ENCODE measurements around the gene HCFC1R1. TPM values are rescaled to one million over a fixed set of nuclear protein-coding genes. Genes with fewer than 3 reads are reported as not detected.

The HCFC1R1 gene
- polyA plus RNA-seq, 1 experiment = 33.7 TPM

DNA sequence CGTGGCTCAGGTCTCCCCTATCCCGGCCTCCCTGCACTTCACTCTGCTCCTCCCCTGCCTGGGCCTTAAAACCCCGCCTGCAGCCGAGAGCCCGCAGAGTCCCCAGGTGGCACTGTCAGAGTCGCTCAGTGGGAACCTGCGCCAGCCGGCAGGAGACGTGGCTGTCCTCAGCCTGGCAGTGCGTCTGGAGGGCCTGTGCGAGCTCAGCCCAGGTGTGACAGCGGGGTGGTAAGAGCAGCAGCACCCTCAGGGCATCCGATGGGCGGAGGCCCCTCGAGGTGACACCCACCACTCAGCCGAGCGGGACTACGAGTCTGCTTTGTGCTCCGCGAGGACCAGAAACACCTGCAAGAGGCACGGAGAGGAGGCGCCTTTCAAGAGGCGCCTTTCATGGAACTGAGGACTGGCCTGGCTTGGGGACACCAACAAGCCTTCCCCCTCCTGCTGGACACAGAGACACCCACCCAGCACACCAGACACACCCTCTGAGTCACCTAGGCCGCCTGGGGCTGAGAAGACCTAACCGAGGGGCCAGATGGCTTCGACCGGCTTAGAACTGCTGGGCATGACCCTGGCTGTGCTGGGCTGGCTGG is 10.8 kb downstream of the HCFC1R1 start, which contains the start of gene CLDN9:
Gene CLDN9, plus strand, starts transcription at position 96 of the 593 bp plus-strand sequence. Its CDS starts 440 bp downstream, at position 536.
- DNase-seq (ENCODE audit: low read depth) = no peak
- TF ChIP-seq, protein P1, sequence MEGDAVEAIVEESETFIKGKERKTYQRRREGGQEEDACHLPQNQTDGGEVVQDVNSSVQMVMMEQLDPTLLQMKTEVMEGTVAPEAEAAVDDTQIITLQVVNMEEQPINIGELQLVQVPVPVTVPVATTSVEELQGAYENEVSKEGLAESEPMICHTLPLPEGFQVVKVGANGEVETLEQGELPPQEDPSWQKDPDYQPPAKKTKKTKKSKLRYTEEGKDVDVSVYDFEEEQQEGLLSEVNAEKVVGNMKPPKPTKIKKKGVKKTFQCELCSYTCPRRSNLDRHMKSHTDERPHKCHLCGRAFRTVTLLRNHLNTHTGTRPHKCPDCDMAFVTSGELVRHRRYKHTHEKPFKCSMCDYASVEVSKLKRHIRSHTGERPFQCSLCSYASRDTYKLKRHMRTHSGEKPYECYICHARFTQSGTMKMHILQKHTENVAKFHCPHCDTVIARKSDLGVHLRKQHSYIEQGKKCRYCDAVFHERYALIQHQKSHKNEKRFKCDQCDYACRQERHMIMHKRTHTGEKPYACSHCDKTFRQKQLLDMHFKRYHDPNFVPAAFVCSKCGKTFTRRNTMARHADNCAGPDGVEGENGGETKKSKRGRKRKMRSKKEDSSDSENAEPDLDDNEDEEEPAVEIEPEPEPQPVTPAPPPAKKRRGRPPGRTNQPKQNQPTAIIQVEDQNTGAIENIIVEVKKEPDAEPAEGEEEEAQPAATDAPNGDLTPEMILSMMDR (IDR thresholded peaks at IDR 0.05; ENCODE audit: insufficient read depth, low read depth, low read length) = no peak
- POLR2A ChIA-PET = no interaction called here
- CTCF ChIA-PET = interaction anchor here (1.3 to 1.9 kb wide), 2 partner anchors 11 to 15 kb away, joined by 3 to 6 read pairs; partner anchors contain the start of genes HCFC1R1 and THOC6
- Histone ChIP-seq H3K4me3 (ENCODE audit: low read depth, low read length) (no peak within 1 kb of the TSS), H3K27me3 (ENCODE audit: control insufficient read depth, insufficient read depth, low read length) (peaks cover 5% of the 10 kb centered on the region), H3K36me3 (ENCODE audit: control insufficient read depth, insufficient read depth, low read length) (no peaks in the 10 kb centered on the region)

DNA sequence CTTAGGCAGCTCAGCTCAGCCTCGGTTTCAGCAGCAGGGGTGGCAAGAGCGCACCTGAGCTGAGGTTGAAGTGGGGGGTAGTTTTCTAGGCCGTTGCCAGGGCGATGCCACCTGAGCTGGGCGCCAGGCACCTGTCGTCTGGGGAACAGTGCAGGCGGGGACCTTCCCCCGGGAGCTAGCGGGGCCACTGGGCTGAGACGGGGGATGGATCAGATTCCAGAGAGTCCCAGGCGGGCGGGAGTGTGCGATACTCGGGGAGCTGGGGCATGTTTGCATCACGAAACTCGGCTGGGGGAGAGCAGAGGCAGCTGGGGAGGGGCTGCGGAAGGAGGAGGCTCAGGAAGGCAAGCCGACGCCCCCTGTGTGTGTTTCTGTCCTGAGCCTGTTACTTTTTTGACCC is 11.5 kb downstream of the HCFC1R1 start:
- ChIA-PET CTCF (interaction anchor here (0.7 to 3.2 kb wide), 5 partner anchors 9 to 19 kb away, joined by 3 to 15 read pairs (median 6); partner anchors contain the start of genes HCFC1R1, THOC6 and TNFRSF12A), POLR2A (no interaction called here)
- no peaks in the 10 kb centered on the region for H3K36me3 ChIP-seq (ENCODE audit: control insufficient read depth, insufficient read depth, low read length)
- no peak for DNase-seq (ENCODE audit: low read depth)
- H3K27me3 ChIP-seq (ENCODE audit: control insufficient read depth, insufficient read depth, low read length) = peaks cover 5% of the 10 kb centered on the region
- TF ChIP-seq, protein P1 (IDR thresholded peaks at IDR 0.05; ENCODE audit: insufficient read depth, low read depth, low read length) = no peak
- no peak overlapping the region for H3K4me3 ChIP-seq (ENCODE audit: low read depth, low read length)

DNA sequence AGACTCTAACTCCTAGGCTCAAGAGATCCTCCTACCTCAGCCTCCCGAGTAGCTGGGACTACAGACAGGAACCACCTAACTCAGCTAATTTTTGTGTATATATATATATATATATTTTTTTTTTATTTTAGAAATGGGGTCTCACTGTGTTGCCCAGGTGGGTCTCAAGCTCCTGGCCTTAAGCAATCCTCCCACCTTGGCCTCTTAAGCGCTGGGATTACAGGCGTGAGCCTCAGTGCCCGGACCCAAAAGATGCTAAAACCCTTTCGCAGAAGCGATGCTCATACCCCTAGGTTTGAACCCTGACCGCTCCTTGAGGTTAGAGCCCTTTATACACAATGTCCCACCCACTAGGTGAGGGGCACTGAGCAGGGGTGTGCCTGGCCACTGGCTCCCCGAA is 13.2 kb downstream of the HCFC1R1 start:
- Histone ChIP-seq H3K27me3 (ENCODE audit: control insufficient read depth, insufficient read depth, low read length) (peaks cover 5% of the 10 kb centered on the region), H3K4me3 (ENCODE audit: low read depth, low read length) (no peak overlapping the region), H3K36me3 (ENCODE audit: control insufficient read depth, insufficient read depth, low read length) (no peaks in the 10 kb centered on the region)
- POLR2A ChIA-PET = no interaction called here
- CTCF ChIA-PET = interaction anchor here (0.6 to 3.2 kb wide), 6 partner anchors 8 to 670 kb away, joined by 3 to 15 read pairs (median 5); partner anchors contain the start of gene TNFRSF12A
- DNase-seq (ENCODE audit: low read depth) = no peak
- TF ChIP-seq, protein P1 (IDR thresholded peaks at IDR 0.05; ENCODE audit: insufficient read depth, low read depth, low read length) = no peak

DNA sequence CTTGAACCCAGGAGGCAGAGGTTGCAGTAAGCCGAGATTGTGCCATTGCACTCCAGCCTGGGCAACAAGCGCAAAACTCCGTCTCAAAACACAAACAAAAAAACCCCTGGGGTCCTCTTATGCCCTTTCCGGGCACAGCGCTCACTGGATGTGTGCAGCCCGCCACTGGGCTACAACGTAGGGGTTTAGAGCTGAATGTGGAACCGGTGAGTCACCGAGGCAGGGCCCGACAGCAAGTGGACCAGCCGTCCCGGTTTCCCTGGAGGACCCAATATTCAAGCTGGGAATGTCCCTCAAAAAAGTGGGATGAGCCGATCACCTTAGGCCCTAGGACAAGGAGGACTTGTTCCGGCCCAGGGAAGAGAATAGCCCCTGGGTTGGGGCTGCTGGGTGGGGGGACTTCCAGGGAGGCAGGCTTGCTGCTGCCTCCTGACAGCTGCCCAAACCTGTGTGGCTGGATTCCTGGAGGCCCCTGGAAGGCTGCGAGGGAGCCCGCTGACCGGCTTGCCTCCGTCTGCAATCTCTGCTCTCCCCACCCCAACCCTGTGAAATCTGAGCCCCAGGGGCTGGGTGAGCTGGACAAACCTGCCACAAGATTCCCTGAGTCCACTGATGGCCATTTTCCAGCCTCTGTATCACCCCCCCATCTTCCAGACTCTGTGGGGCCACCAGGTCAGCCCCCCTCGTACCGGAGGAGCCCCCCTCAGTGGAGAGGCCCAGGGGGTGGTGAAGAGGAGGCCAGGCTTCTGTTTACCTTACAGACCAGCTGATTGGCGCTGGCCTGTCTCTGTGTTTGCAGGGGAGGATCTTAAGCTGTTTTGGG is 14.0 kb downstream of the HCFC1R1 start:
- ChIA-PET CTCF (interaction anchor here (0.6 to 3.2 kb wide), 6 partner anchors 9 to 671 kb away, joined by 3 to 15 read pairs (median 5); partner anchors contain the start of gene TNFRSF12A), POLR2A (no interaction called here)
- H3K27me3 ChIP-seq (ENCODE audit: control insufficient read depth, insufficient read depth, low read length) = peaks cover 5% of the 10 kb centered on the region
- DNase-seq (ENCODE audit: low read depth) = no peak
- no peak overlapping the region for H3K4me3 ChIP-seq (ENCODE audit: low read depth, low read length)
- no peaks in the 10 kb centered on the region for H3K36me3 ChIP-seq (ENCODE audit: control insufficient read depth, insufficient read depth, low read length)
- TF ChIP-seq, protein P1 (IDR thresholded peaks at IDR 0.05; ENCODE audit: insufficient read depth, low read depth, low read length) = no peak

DNA sequence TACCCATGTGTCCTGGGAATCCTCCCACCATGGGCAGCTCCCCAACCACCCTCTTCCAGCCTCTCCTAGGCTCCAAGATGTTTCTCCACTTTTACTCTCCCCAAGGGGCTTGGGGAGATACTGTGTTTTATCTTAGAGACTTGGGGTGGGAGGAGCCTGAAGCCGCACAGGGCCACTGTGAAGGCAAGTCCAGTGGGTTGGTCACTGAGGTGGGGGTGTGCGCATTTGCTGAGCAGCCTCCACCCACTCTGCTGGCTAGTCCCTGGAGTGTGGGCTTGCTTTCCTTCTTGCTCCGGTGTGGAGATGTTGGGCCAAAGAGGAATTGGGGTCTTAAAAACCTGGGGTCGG is 15.1 kb downstream of the HCFC1R1 start:
- Histone ChIP-seq H3K36me3 (ENCODE audit: control insufficient read depth, insufficient read depth, low read length) (no peaks in the 10 kb centered on the region), H3K27me3 (ENCODE audit: control insufficient read depth, insufficient read depth, low read length) (peaks cover 5% of the 10 kb centered on the region), H3K4me3 (ENCODE audit: low read depth, low read length) (no peak overlapping the region)
- POLR2A ChIA-PET = no interaction called here
- CTCF ChIA-PET = interaction anchor here (1.1 to 2.5 kb wide), 2 partner anchors 23 to 47 kb away, joined by 3 to 11 read pairs; no protein-coding TSS in a partner anchor
- TF ChIP-seq, protein P1 (IDR thresholded peaks at IDR 0.05; ENCODE audit: insufficient read depth, low read depth, low read length) = no peak
- DNase-seq (ENCODE audit: low read depth) = no peak
